Measurements from ENCODE around the gene CEP83. TPM values are rescaled to one million over a fixed set of nuclear protein-coding genes. Genes with fewer than 3 reads are reported as not detected.

CEP83 gene
- polyA plus RNA-seq, 1 donor (not counting 4 experiments of a cell fraction or from before 2014, with no cell fraction given) = 9.5 TPM

DNA sequence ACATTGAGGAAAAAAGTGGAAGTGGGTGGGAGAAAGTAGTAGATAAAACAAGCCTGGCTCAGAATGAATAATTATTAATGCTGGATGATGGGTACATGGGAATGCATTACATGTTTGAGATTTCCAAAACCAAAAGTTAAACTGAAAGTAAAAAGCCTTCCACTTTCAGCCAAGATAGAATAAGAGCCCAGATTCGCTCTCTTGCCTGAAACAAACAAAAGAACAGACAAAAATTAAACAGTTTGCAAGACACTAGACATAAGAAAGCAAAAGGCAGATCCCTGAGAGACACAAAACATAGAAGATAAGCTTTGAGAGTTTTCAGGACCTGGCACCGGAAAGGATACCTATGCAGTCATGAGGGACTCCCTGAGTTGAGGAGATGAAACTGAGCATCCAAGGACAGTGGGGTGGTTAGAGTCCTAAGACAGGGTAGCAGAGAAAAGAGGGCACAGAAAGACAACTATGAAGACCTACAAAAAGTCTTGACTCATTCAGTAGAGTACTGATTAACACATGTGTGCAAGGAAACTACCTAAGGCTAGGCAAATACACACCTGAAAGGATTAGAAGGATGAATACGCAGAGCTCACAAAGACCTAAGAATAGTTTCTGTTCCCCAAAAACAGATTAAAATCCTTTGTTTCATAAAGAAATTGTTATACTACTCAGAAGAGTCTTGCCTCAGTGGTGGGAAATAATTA is 54.1 kb downstream of the CEP83 start:
- TF ChIP-seq, protein P1, sequence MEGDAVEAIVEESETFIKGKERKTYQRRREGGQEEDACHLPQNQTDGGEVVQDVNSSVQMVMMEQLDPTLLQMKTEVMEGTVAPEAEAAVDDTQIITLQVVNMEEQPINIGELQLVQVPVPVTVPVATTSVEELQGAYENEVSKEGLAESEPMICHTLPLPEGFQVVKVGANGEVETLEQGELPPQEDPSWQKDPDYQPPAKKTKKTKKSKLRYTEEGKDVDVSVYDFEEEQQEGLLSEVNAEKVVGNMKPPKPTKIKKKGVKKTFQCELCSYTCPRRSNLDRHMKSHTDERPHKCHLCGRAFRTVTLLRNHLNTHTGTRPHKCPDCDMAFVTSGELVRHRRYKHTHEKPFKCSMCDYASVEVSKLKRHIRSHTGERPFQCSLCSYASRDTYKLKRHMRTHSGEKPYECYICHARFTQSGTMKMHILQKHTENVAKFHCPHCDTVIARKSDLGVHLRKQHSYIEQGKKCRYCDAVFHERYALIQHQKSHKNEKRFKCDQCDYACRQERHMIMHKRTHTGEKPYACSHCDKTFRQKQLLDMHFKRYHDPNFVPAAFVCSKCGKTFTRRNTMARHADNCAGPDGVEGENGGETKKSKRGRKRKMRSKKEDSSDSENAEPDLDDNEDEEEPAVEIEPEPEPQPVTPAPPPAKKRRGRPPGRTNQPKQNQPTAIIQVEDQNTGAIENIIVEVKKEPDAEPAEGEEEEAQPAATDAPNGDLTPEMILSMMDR (optimal IDR thresholded peaks at IDR 0.05 in 1 of 3, IDR thresholded peaks at IDR 0.05 in 1 of 3, conservative IDR thresholded peaks at IDR 0.05 in 1 of 3; ENCODE audit: extremely low read depth in 1 of 3, insufficient read depth in 2 of 3, low read length in 3 of 3) = no peak
- TF ChIP-seq EZH2 (IDR thresholded peaks at IDR 0.05; ENCODE audit: low read length) = no peak
- H4K20me1 ChIP-seq (ENCODE audit: control insufficient read depth, extremely low read depth, insufficient read depth, low read length) = no peaks in the 10 kb centered on the region
- FAIRE-seq = no peak
- no peak overlapping the region for H3K4me2 ChIP-seq (ENCODE audit: control insufficient read depth, extremely low read depth, insufficient read depth, low read depth, low read length)
- H3K4me3 ChIP-seq (ENCODE audit: control insufficient read depth in 2 of 3, extremely low read depth in 1 of 3, insufficient read depth in 2 of 3, low read depth in 1 of 3, low read length in 3 of 3) = no peak overlapping the region
- no peak overlapping the region for H3K9ac ChIP-seq (ENCODE audit: control insufficient read depth, extremely low read depth, insufficient read depth, low read length)
- H3K9me3 ChIP-seq (ENCODE audit: control insufficient read depth, low read depth, low read length) = no peaks in the 10 kb centered on the region
- no peaks in the 10 kb centered on the region for H3K9me1 ChIP-seq (ENCODE audit: control insufficient read depth, extremely low read depth, insufficient read depth, low read length)
- no peaks in the 10 kb centered on the region for H3K27me3 ChIP-seq (ENCODE audit: control insufficient read depth, extremely low read depth, insufficient read depth, low read length)
- peaks cover 0 to 3% of the 10 kb centered on the region in 2 experiments for H3K36me3 ChIP-seq (ENCODE audit: control insufficient read depth in 2 of 2, extremely low read depth in 1 of 2, insufficient read depth in 2 of 2, low read length in 2 of 2)
- DNase-seq (ENCODE audit: low read depth, low spot score) = no peak
- H3K4me1 ChIP-seq (ENCODE audit: control insufficient read depth, extremely low read depth, insufficient read depth, low read length) = no peaks in the 10 kb centered on the region
- H3K27ac ChIP-seq (ENCODE audit: control insufficient read depth, insufficient read depth, low read length) = no peak overlapping the region
- dilution Hi-C loops (cut with MboI; ENCODE audit: extremely low pct_ligation_motif_present, low sequenced_read_pairs) = no loop called here
- H3K79me2 ChIP-seq (ENCODE audit: control insufficient read depth, insufficient read depth, low read length) = no peaks in the 10 kb centered on the region
- no peak overlapping the region for H2AFZ ChIP-seq (ENCODE audit: control insufficient read depth, low read length)

DNA sequence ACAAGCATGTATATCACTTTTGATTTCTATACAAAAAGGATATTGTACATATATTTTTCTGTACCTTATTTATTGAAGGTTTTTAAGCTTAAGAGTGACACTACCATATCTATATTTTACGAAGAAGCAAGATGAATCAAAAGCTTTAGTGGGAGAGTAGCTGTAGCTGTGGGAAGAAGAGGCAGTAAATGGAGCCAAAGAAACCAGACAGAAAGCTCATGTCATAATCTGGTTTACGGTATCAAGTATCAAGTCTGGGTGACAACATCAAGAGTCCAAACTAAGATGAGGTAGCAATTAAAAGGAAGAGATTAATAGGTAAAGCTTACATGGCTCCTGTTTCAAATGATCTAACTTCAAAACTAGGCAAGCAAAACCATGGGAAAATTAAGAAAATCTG is 54.8 kb downstream of the CEP83 start:
- Histone ChIP-seq H3K9me1 (ENCODE audit: control insufficient read depth, extremely low read depth, insufficient read depth, low read length) (no peaks in the 10 kb centered on the region), H3K9ac (ENCODE audit: control insufficient read depth, extremely low read depth, insufficient read depth, low read length) (no peak overlapping the region), H2AFZ (ENCODE audit: control insufficient read depth, low read length) (no peak overlapping the region), H3K4me2 (ENCODE audit: control insufficient read depth, extremely low read depth, insufficient read depth, low read depth, low read length) (no peak overlapping the region), H3K4me3 (ENCODE audit: control insufficient read depth in 2 of 3, extremely low read depth in 1 of 3, insufficient read depth in 2 of 3, low read depth in 1 of 3, low read length in 3 of 3) (no peak overlapping the region), H3K27me3 (ENCODE audit: control insufficient read depth, extremely low read depth, insufficient read depth, low read length) (no peaks in the 10 kb centered on the region), H3K36me3 (ENCODE audit: control insufficient read depth in 2 of 2, extremely low read depth in 1 of 2, insufficient read depth in 2 of 2, low read length in 2 of 2) (peaks cover 0 to 6% of the 10 kb centered on the region in 2 experiments), H3K4me1 (ENCODE audit: control insufficient read depth, extremely low read depth, insufficient read depth, low read length) (no peaks in the 10 kb centered on the region), H4K20me1 (ENCODE audit: control insufficient read depth, extremely low read depth, insufficient read depth, low read length) (no peaks in the 10 kb centered on the region), H3K9me3 (ENCODE audit: control insufficient read depth, low read depth, low read length) (no peaks in the 10 kb centered on the region), H3K79me2 (ENCODE audit: control insufficient read depth, insufficient read depth, low read length) (no peaks in the 10 kb centered on the region), H3K27ac (ENCODE audit: control insufficient read depth, insufficient read depth, low read length) (no peak overlapping the region)
- no peak for DNase-seq (ENCODE audit: low read depth, low spot score)
- no peak for FAIRE-seq
- dilution Hi-C loops (cut with MboI; ENCODE audit: extremely low pct_ligation_motif_present, low sequenced_read_pairs) = no loop called here
- TF ChIP-seq, protein P1 (optimal IDR thresholded peaks at IDR 0.05 in 1 of 3, IDR thresholded peaks at IDR 0.05 in 1 of 3, conservative IDR thresholded peaks at IDR 0.05 in 1 of 3; ENCODE audit: extremely low read depth in 1 of 3, insufficient read depth in 2 of 3, low read length in 3 of 3) = no peak
- TF ChIP-seq EZH2 (IDR thresholded peaks at IDR 0.05; ENCODE audit: low read length) = no peak
